Nephron (organoid): ENCODE data around the gene NRG2.

Experiments used
- H3K27ac Mint-ChIP-seq, 3 experiments: 2 replicates each; pipeline ENCODE4 v1.8.0; 2020; ENCODE audit warnings: mixed read lengths in 3 of 3, mild to moderate bottlenecking in 2 of 3, moderate library complexity in 1 of 3
- H3K27me3 Mint-ChIP-seq: 2 replicates; pipeline ENCODE4 v1.8.0; 2021; ENCODE audit warnings: low read depth, mild to moderate bottlenecking, moderate library complexity, mixed read lengths
- H3K36me3 Mint-ChIP-seq: 2 replicates; pipeline ENCODE4 v1.8.0; 2020; ENCODE audit warnings: low read depth, mixed read lengths
- H3K4me1 Mint-ChIP-seq: 2 replicates; pipeline ENCODE4 v1.8.0; 2020; ENCODE audit warnings: mixed read lengths
- H3K4me3 Mint-ChIP-seq, 3 experiments: 2 replicates each; pipeline ENCODE4 v1.8.0; 2020; ENCODE audit warnings: mild to moderate bottlenecking in 3 of 3, mixed read lengths in 3 of 3, moderate library complexity in 2 of 3
- H3K9me3 Mint-ChIP-seq: 2 replicates; pipeline ENCODE4 v1.8.0; 2020; ENCODE audit warnings: mixed read lengths
- CTCF ChIP-seq, 3 experiments: fragments of 200-600 bp; sonication (generic); IDR thresholded peaks; one replicate each; pipeline ENCODE4 v1.5.0; 2021; ENCODE audit warnings: antibody characterized with exemption in 3 of 3; ENCODE audit not compliant: unreplicated experiment in 3 of 3

Gene NRG2

GRCh38 chr5:139854953-139855352 is 188.1 kb downstream of the NRG2 start:
- H3K9me3 Mint-ChIP-seq, result no peaks in the 10 kb centered on the region
- no peak for TF ChIP-seq CTCF (IDR thresholded peaks at IDR 0.05; ENCODE audit: unreplicated experiment in 3 of 3)
- H3K27ac Mint-ChIP-seq, result no peak overlapping the region
- peaks cover 27% of the 10 kb centered on the region for H3K27me3 Mint-ChIP-seq
- H3K4me3 Mint-ChIP-seq, result no peak overlapping the region
- no peaks in the 10 kb centered on the region for H3K36me3 Mint-ChIP-seq
- no peaks in the 10 kb centered on the region for H3K4me1 Mint-ChIP-seq

GRCh38 chr5:139854029-139854605 is 189.0 kb downstream of the NRG2 start:
- Mint-ChIP-seq H3K36me3 (no peaks in the 10 kb centered on the region), H3K27ac (no peak overlapping the region), H3K4me3 (no peak overlapping the region), H3K27me3 (peaks cover 32% of the 10 kb centered on the region), H3K4me1 (no peaks in the 10 kb centered on the region), H3K9me3 (no peaks in the 10 kb centered on the region)
- TF ChIP-seq CTCF (IDR thresholded peaks at IDR 0.05; ENCODE audit: unreplicated experiment in 3 of 3), result no peak

- Mint-ChIP-seq H3K9me3 (no peaks in the 10 kb centered on the region), H3K27me3 (peaks cover 38% of the 10 kb centered on the region)
These were observed 190.4 kb downstream of the NRG2 start for GRCh38 chr5:139852696-139853095.

GRCh38 chr5:139851558-139851957 is 191.5 kb downstream of the NRG2 start:
- H3K4me3 Mint-ChIP-seq, result no peak overlapping the region
- H3K27ac Mint-ChIP-seq, result no peak overlapping the region
- peaks cover 5% of the 10 kb centered on the region for H3K4me1 Mint-ChIP-seq
- TF ChIP-seq CTCF (IDR thresholded peaks at IDR 0.05; ENCODE audit: unreplicated experiment in 3 of 3), result no peak
- no peaks in the 10 kb centered on the region for H3K9me3 Mint-ChIP-seq
- H3K36me3 Mint-ChIP-seq, result no peaks in the 10 kb centered on the region
- peaks cover 50% of the 10 kb centered on the region for H3K27me3 Mint-ChIP-seq

More at GRCh38 chr5:139852696-139853095, 190.4 kb downstream of the NRG2 start:
- H3K36me3 Mint-ChIP-seq, result no peaks in the 10 kb centered on the region
- H3K27ac Mint-ChIP-seq, result no peak overlapping the region
- no peaks in the 10 kb centered on the region for H3K4me1 Mint-ChIP-seq
- no peak for TF ChIP-seq CTCF (IDR thresholded peaks at IDR 0.05; ENCODE audit: unreplicated experiment in 3 of 3)
- no peak overlapping the region for H3K4me3 Mint-ChIP-seq

- Mint-ChIP-seq H3K4me1 (peaks cover 5% of the 10 kb centered on the region), H3K9me3 (no peaks in the 10 kb centered on the region)
- no peak for TF ChIP-seq CTCF (IDR thresholded peaks at IDR 0.05; ENCODE audit: unreplicated experiment in 3 of 3)
These were observed 192.6 kb downstream of the NRG2 start for GRCh38 chr5:139850423-139851016.

GRCh38 chr5:139849942-139850341 is 193.2 kb downstream of the NRG2 start:
- H3K4me1 Mint-ChIP-seq, result peaks cover 5% of the 10 kb centered on the region
- H3K36me3 Mint-ChIP-seq, result no peaks in the 10 kb centered on the region
- H3K4me3 Mint-ChIP-seq, result peak overlapping the region; percentile 68 to 73 (median 69)
- H3K9me3 Mint-ChIP-seq, result no peaks in the 10 kb centered on the region
- H3K27me3 Mint-ChIP-seq, result peaks cover 61% of the 10 kb centered on the region
- no peak overlapping the region for H3K27ac Mint-ChIP-seq
- no peak for TF ChIP-seq CTCF (IDR thresholded peaks at IDR 0.05; ENCODE audit: unreplicated experiment in 3 of 3)

More at GRCh38 chr5:139850423-139851016, 192.6 kb downstream of the NRG2 start:
- H3K27me3 Mint-ChIP-seq, result peaks cover 60% of the 10 kb centered on the region
- no peaks in the 10 kb centered on the region for H3K36me3 Mint-ChIP-seq
- H3K27ac Mint-ChIP-seq, result no peak overlapping the region
- H3K4me3 Mint-ChIP-seq, result peak overlapping the region; percentile 48 to 69 (median 68)
